ENCODE results near the gene ETNPPL. TPM values are rescaled to one million over a fixed set of nuclear protein-coding genes. Genes with fewer than 3 reads are reported as not detected.

Gene ETNPPL
- polyA plus RNA-seq, 1 of the 3 experiments (the other 2 are of a cell fraction): not detected

DNA sequence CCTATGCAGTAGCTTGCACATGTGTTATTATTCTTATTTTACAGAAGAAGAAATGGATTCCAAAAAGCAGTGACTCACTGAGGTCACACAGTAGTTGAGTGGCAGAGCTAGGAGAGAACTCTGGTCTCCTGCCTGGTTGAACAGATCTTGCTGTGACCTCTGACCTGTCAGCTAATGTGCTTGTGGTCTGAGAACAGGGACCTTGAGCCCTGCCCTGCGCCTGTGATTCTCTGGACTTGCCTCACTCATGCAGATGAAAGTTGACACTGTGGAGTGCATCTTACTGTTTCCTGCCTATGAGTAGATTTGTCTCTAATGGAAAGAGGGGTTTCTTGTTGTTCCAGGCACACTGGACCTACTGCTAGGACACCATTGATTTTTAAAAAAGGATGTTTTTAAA is 32.3 kb downstream of the ETNPPL start:
- no peak overlapping the region for H3K4me2 ChIP-seq
- H3K9me3 ChIP-seq: peaks cover 5% of the 10 kb centered on the region; the same call in 1 of the 2 replicates
- no peaks in the 10 kb centered on the region for H4K20me1 ChIP-seq (ENCODE audit: insufficient read depth)
- no peak overlapping the region for H3K4me3 ChIP-seq (ENCODE audit: low read depth in 2 of 2, low read length in 1 of 2)
- H3K27me3 ChIP-seq (ENCODE audit: insufficient read depth): no peaks in the 10 kb centered on the region
- H2AFZ ChIP-seq (ENCODE audit: low read depth): no peak overlapping the region
- no peaks in the 10 kb centered on the region for H3F3A ChIP-seq (replicated peaks; ENCODE audit: insufficient read depth)
- no peaks in the 10 kb centered on the region for H3K79me2 ChIP-seq (ENCODE audit: insufficient read depth)
- no peak for TF ChIP-seq YY1 (IDR thresholded peaks at IDR 0.05; ENCODE audit: low read depth)
- no peak for TF ChIP-seq JUND (IDR thresholded peaks at IDR 0.05)
- no peak for TF ChIP-seq TCF12 (IDR thresholded peaks at IDR 0.05)
- TF ChIP-seq EP300 (IDR thresholded peaks at IDR 0.05; ENCODE audit: borderline replicate concordance in 1 of 2, low read depth in 1 of 2, low read length in 1 of 2): no peak
- no peak for TF ChIP-seq MAX (IDR thresholded peaks at IDR 0.05; ENCODE audit: low read depth)
- no peaks in the 10 kb centered on the region for H3K9me2 ChIP-seq
- no peak overlapping the region for H3K9ac ChIP-seq
- no peak overlapping the region for H3K27ac ChIP-seq (ENCODE audit: low read depth in 2 of 2, low read length in 1 of 2)
- H3K4me1 ChIP-seq (ENCODE audit: control insufficient read depth in 1 of 2, insufficient read depth in 2 of 2, low read depth in 1 of 2, low read length in 1 of 2): no peaks in the 10 kb centered on the region
- ChIA-PET POLR2A (no interaction called here), CTCF (interaction anchor here (1.3 kb wide), 1 partner anchor 13 kb away, joined by 4 read pairs; no protein-coding TSS in a partner anchor)
- no peaks in the 10 kb centered on the region for H3K36me3 ChIP-seq (replicated peaks in 1 of 2; ENCODE audit: control insufficient read depth in 1 of 2, insufficient read depth in 2 of 2, low read length in 1 of 2)
- DNase-seq: no peak
- WGBS (ENCODE audit: low lambda C conversion rate): 0% methylated on average over 1 of the region's 1 CpG

GRCh38 chr4:108729731-108730130 is 33.1 kb downstream of the ETNPPL start:
- POLR2A ChIA-PET: no interaction called here
- Histone ChIP-seq H3F3A (replicated peaks; ENCODE audit: insufficient read depth) (no peaks in the 10 kb centered on the region), H3K79me2 (ENCODE audit: insufficient read depth) (no peaks in the 10 kb centered on the region), H3K9ac (no peak overlapping the region), H3K4me2 (no peak overlapping the region), H3K4me1 (ENCODE audit: control insufficient read depth in 1 of 2, insufficient read depth in 2 of 2, low read depth in 1 of 2, low read length in 1 of 2) (no peaks in the 10 kb centered on the region), H3K27me3 (ENCODE audit: insufficient read depth) (no peaks in the 10 kb centered on the region), H3K9me3 (peaks cover 9% of the 10 kb centered on the region), H2AFZ (ENCODE audit: low read depth) (no peak overlapping the region), H3K27ac (ENCODE audit: low read depth in 2 of 2, low read length in 1 of 2) (no peak overlapping the region), H3K4me3 (ENCODE audit: low read depth in 2 of 2, low read length in 1 of 2) (no peak overlapping the region), H4K20me1 (ENCODE audit: insufficient read depth) (no peaks in the 10 kb centered on the region), H3K9me2 (no peaks in the 10 kb centered on the region), H3K36me3 (replicated peaks in 1 of 2; ENCODE audit: control insufficient read depth in 1 of 2, insufficient read depth in 2 of 2, low read length in 1 of 2) (no peaks in the 10 kb centered on the region)
- 0% methylated on average over 1 of the region's 1 CpG for WGBS (ENCODE audit: low lambda C conversion rate)
- CTCF ChIA-PET: interaction anchor here (0.5 to 1.3 kb wide), 2 partner anchors 14 to 172 kb away, joined by 3 to 4 read pairs; no protein-coding TSS in a partner anchor
- DNase-seq: no peak
- TF ChIP-seq FOXJ3 (CRISPR knock-in tag; IDR thresholded peaks at IDR 0.05) (no peak), RFX5 (IDR thresholded peaks at IDR 0.05; ENCODE audit: low read length) (no peak)

DNA sequence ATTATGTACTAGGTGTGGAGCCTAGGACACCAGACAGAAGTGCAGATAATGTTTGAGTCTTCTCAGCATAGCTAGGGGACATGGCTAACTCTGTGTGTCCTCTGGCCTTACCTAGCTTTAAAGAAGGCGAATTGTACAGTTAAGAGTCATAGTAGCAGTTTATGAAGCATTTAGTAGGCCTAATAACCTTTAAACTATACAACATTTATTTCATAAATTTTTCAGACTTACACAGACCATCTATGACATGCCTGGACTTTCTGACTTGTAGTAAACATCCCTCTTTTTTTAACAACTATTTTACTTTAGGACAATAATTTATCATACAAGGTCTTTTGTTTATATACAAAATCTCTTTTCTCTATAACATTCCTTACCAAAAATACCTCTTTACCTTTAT is 37.4 kb downstream of the ETNPPL start:
- ChIA-PET POLR2A (no interaction called here), CTCF (no interaction called here)
- Histone ChIP-seq H3K4me3 (ENCODE audit: low read depth in 2 of 2, low read length in 1 of 2) (no peak overlapping the region), H3K9ac (no peak overlapping the region), H2AFZ (ENCODE audit: low read depth) (no peak overlapping the region), H3F3A (replicated peaks; ENCODE audit: insufficient read depth) (no peaks in the 10 kb centered on the region), H3K4me2 (no peak overlapping the region), H3K27ac (ENCODE audit: low read depth in 2 of 2, low read length in 1 of 2) (no peak overlapping the region), H3K9me2 (no peaks in the 10 kb centered on the region), H4K20me1 (ENCODE audit: insufficient read depth) (no peaks in the 10 kb centered on the region), H3K27me3 (ENCODE audit: insufficient read depth) (no peaks in the 10 kb centered on the region), H3K79me2 (ENCODE audit: insufficient read depth) (no peaks in the 10 kb centered on the region), H3K9me3 (peaks cover 13% of the 10 kb centered on the region), H3K36me3 (replicated peaks in 1 of 2; ENCODE audit: control insufficient read depth in 1 of 2, insufficient read depth in 2 of 2, low read length in 1 of 2) (no peaks in the 10 kb centered on the region), H3K4me1 (ENCODE audit: control insufficient read depth in 1 of 2, insufficient read depth in 2 of 2, low read depth in 1 of 2, low read length in 1 of 2) (no peaks in the 10 kb centered on the region)
- DNase-seq: no peak
- 0% methylated on average over 1 of the region's 1 CpG for WGBS (ENCODE audit: low lambda C conversion rate)
- TF ChIP-seq TAF1 (IDR thresholded peaks at IDR 0.05; ENCODE audit: borderline replicate concordance, low read depth, low read length) (no peak), RFX5 (IDR thresholded peaks at IDR 0.05; ENCODE audit: low read length) (no peak), CHD2 (IDR thresholded peaks at IDR 0.05; ENCODE audit: low read length, partially characterized antibody) (no peak), NRF1 (IDR thresholded peaks at IDR 0.05; ENCODE audit: low read depth, low read length) (no peak), EZH2phosphoT487 (IDR thresholded peaks at IDR 0.05; ENCODE audit: borderline replicate concordance, low read depth) (no peak), GATA2 (CRISPR knock-in tag; IDR thresholded peaks at IDR 0.05) (no peak), RAD21 (IDR thresholded peaks at IDR 0.05; ENCODE audit: low read length) (no peak), YY1 (IDR thresholded peaks at IDR 0.05; ENCODE audit: low read depth) (no peak), RCOR1 (IDR thresholded peaks at IDR 0.05; ENCODE audit: low read length) (no peak)
- TF ChIP-seq, protein P1, sequence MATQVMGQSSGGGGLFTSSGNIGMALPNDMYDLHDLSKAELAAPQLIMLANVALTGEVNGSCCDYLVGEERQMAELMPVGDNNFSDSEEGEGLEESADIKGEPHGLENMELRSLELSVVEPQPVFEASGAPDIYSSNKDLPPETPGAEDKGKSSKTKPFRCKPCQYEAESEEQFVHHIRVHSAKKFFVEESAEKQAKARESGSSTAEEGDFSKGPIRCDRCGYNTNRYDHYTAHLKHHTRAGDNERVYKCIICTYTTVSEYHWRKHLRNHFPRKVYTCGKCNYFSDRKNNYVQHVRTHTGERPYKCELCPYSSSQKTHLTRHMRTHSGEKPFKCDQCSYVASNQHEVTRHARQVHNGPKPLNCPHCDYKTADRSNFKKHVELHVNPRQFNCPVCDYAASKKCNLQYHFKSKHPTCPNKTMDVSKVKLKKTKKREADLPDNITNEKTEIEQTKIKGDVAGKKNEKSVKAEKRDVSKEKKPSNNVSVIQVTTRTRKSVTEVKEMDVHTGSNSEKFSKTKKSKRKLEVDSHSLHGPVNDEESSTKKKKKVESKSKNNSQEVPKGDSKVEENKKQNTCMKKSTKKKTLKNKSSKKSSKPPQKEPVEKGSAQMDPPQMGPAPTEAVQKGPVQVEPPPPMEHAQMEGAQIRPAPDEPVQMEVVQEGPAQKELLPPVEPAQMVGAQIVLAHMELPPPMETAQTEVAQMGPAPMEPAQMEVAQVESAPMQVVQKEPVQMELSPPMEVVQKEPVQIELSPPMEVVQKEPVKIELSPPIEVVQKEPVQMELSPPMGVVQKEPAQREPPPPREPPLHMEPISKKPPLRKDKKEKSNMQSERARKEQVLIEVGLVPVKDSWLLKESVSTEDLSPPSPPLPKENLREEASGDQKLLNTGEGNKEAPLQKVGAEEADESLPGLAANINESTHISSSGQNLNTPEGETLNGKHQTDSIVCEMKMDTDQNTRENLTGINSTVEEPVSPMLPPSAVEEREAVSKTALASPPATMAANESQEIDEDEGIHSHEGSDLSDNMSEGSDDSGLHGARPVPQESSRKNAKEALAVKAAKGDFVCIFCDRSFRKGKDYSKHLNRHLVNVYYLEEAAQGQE (IDR thresholded peaks at IDR 0.05; ENCODE audit: low read depth, low read length): no peak
- TF ChIP-seq, protein P2, sequence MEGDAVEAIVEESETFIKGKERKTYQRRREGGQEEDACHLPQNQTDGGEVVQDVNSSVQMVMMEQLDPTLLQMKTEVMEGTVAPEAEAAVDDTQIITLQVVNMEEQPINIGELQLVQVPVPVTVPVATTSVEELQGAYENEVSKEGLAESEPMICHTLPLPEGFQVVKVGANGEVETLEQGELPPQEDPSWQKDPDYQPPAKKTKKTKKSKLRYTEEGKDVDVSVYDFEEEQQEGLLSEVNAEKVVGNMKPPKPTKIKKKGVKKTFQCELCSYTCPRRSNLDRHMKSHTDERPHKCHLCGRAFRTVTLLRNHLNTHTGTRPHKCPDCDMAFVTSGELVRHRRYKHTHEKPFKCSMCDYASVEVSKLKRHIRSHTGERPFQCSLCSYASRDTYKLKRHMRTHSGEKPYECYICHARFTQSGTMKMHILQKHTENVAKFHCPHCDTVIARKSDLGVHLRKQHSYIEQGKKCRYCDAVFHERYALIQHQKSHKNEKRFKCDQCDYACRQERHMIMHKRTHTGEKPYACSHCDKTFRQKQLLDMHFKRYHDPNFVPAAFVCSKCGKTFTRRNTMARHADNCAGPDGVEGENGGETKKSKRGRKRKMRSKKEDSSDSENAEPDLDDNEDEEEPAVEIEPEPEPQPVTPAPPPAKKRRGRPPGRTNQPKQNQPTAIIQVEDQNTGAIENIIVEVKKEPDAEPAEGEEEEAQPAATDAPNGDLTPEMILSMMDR (IDR thresholded peaks at IDR 0.05): no peak
- TF ChIP-seq, protein P3, sequence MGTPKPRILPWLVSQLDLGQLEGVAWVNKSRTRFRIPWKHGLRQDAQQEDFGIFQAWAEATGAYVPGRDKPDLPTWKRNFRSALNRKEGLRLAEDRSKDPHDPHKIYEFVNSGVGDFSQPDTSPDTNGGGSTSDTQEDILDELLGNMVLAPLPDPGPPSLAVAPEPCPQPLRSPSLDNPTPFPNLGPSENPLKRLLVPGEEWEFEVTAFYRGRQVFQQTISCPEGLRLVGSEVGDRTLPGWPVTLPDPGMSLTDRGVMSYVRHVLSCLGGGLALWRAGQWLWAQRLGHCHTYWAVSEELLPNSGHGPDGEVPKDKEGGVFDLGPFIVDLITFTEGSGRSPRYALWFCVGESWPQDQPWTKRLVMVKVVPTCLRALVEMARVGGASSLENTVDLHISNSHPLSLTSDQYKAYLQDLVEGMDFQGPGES (IDR thresholded peaks at IDR 0.05; ENCODE audit: low read depth, low read length): no peak
